Liver (tissue), 9 donors: ENCODE measurements around the gene RHEX. TPM values are rescaled to one million over a fixed set of nuclear protein-coding genes. Genes with fewer than 3 reads are reported as not detected.

ENCODE experiments used
- DNase-seq: peaks from one replicate; pipeline ENCODE4 v3.0.0-alpha.2; 2017; ENCODE audit warnings: low spot score
- H3K27ac ChIP-seq, 2 donors: one replicate each; pipeline ENCODE4 v1.7.0; 2013; ENCODE audit warnings: inconsistent platforms in 2 of 2, low read length in 2 of 2, control low read depth in 1 of 2, low read depth in 1 of 2, mild to moderate bottlenecking in 1 of 2
- H3K27me3 ChIP-seq, 4 donors: one replicate each; pipeline versions ENCODE4 v1.6.1 to v1.7.0; 2013; ENCODE audit warnings: low read length in 3 of 4, inconsistent platforms in 1 of 4, mild to moderate bottlenecking in 1 of 4, moderate library complexity in 1 of 4; ENCODE audit not compliant: control insufficient read depth in 4 of 4, insufficient read depth in 4 of 4
- H3K36me3 ChIP-seq, 4 donors: one replicate each; pipeline versions ENCODE4 v1.6.1 to v1.7.0; 2013; ENCODE audit warnings: low read length in 3 of 4, mild to moderate bottlenecking in 3 of 4, low read depth in 1 of 4, moderate library complexity in 1 of 4; ENCODE audit not compliant: control insufficient read depth in 4 of 4, insufficient read depth in 3 of 4
- H3K4me1 ChIP-seq, 4 donors: one replicate each; pipeline versions ENCODE4 v1.6.1 to v1.7.0; 2013; ENCODE audit warnings: low read length in 3 of 4, mild to moderate bottlenecking in 3 of 4, moderate library complexity in 1 of 4; ENCODE audit not compliant: control insufficient read depth in 4 of 4, insufficient read depth in 4 of 4
- H3K4me3 ChIP-seq, 3 donors: one replicate each; pipeline versions ENCODE4 v1.6.1 to v1.7.0; 2013; ENCODE audit warnings: low read length in 3 of 3, control low read depth in 1 of 3, low read depth in 1 of 3, mild to moderate bottlenecking in 1 of 3
- H3K9ac ChIP-seq, 2 donors: one replicate each; pipeline ENCODE4 v1.7.0; 2013; ENCODE audit warnings: low read length in 2 of 2, mild to moderate bottlenecking in 2 of 2, moderate library complexity in 2 of 2, control low read depth in 1 of 2, low read depth in 1 of 2
- H3K9me3 ChIP-seq, 4 donors: one replicate each; pipeline versions ENCODE4 v1.6.1 to v1.7.0; 2013; ENCODE audit warnings: low read length in 3 of 4; ENCODE audit not compliant: control insufficient read depth in 4 of 4
- EGR1 ChIP-seq, 2 donors: IDR thresholded peaks; 2 replicates each; pipeline ENCODE4 v1.6.1; 2016 to 2018; ENCODE audit warnings: antibody characterized with exemption in 2 of 2, low read depth in 2 of 2
- GABPA ChIP-seq, 2 donors: IDR thresholded peaks in 1 of 2; conservative IDR thresholded peaks in 1 of 2; 2 replicates each; pipeline ENCODE4 v1.6.1; 2016; ENCODE audit warnings: antibody characterized with exemption in 2 of 2, mild to moderate bottlenecking in 1 of 2, moderate library complexity in 1 of 2
- HNF4A ChIP-seq, 2 donors: conservative IDR thresholded peaks; 2 replicates each; pipeline ENCODE4 v1.6.1; 2016; ENCODE audit warnings: antibody characterized with exemption in 2 of 2, mild to moderate bottlenecking in 2 of 2
- HNF4G ChIP-seq: IDR thresholded peaks from 2 replicates; pipeline ENCODE4 v1.6.1; 2016; ENCODE audit warnings: antibody characterized with exemption
- JUND ChIP-seq, 2 donors: IDR thresholded peaks; 2 replicates each; pipeline ENCODE4 v1.6.1; 2016; ENCODE audit warnings: antibody characterized with exemption in 2 of 2
- RAD21 ChIP-seq, 2 donors: IDR thresholded peaks; 2 replicates each; pipeline ENCODE4 v1.6.1; 2016; ENCODE audit warnings: antibody characterized with exemption in 2 of 2, mild to moderate bottlenecking in 2 of 2
- RXRA ChIP-seq, 2 donors: IDR thresholded peaks; 2 replicates each; pipeline ENCODE4 v1.6.1; 2017 to 2018; ENCODE audit warnings: antibody characterized with exemption in 2 of 2, mild to moderate bottlenecking in 1 of 2
- SP1 ChIP-seq: IDR thresholded peaks from 2 replicates; pipeline ENCODE4 v1.6.1; 2018; ENCODE audit warnings: antibody characterized with exemption, mild to moderate bottlenecking
- TAF1 ChIP-seq: conservative IDR thresholded peaks from 2 replicates; pipeline ENCODE4 v1.6.1; 2016; ENCODE audit warnings: antibody characterized with exemption, mild to moderate bottlenecking
- YY1 ChIP-seq: IDR thresholded peaks from 2 replicates; pipeline ENCODE4 v1.6.1; 2016; ENCODE audit warnings: antibody characterized with exemption, mild to moderate bottlenecking
- WGBS: extraction: QIAGEN DNeasy Blood & Tissue Kit; methylation state at CpG from one replicate; pipeline ENCODE4 v1.1.7; 2013; 5-methylcytosine and 5-hydroxymethylcytosine counted together
- polyA plus RNA-seq, 2 donors: library from polyadenylated mRNA; stranded (reverse) in 1 of 2; unstranded in 1 of 2; fragments of 200-250 nt in 1 of 2; fragments of >200 nt in 1 of 2; fragmentation: Nextera tagmentation in 1 of 2; extraction: Ambion mirVana in 1 of 2; gene quantifications; one replicate each; pipeline versions ENCODE4 v1.2.1 to v1.2.3, GENCODE V29; 2013 to 2015
- total RNA-seq, 2 donors: library from RNA; depleted of rRNA; stranded (reverse); fragments of >200 nt; gene quantifications; one replicate each; pipeline ENCODE4 v1.2.3, GENCODE V29; 2014
- TF ChIP-seq, protein P1 (sequence below): IDR thresholded peaks from 2 replicates; pipeline ENCODE4 v1.6.1; 2016; ENCODE audit warnings: antibody characterized with exemption, mild to moderate bottlenecking
- TF ChIP-seq, protein P2 (sequence below): fragments of 150-350 bp; IDR thresholded peaks from 2 replicates; pipeline ENCODE4 v1.5.1; 2017; ENCODE audit warnings: improper control_type of control experiment, low read depth, low read length; ENCODE audit not compliant: missing input control
- TF ChIP-seq, protein P3 (sequence below): IDR thresholded peaks from 2 replicates; pipeline ENCODE4 v1.6.1; 2016; ENCODE audit warnings: antibody characterized with exemption
- TF ChIP-seq, protein P4 (sequence below): IDR thresholded peaks from 2 replicates; pipeline ENCODE4 v1.6.1; 2016; ENCODE audit warnings: antibody characterized with exemption
- donor health status: healthy.
- donor health status: healthy.
- donor health status: healthy.
- donor health status: healthy.
- donor health status: healthy.

The RHEX gene
- total and polyA plus RNA-seq, 4 donors, result 0.15 to 2.8 (median 0.47) TPM

DNA sequence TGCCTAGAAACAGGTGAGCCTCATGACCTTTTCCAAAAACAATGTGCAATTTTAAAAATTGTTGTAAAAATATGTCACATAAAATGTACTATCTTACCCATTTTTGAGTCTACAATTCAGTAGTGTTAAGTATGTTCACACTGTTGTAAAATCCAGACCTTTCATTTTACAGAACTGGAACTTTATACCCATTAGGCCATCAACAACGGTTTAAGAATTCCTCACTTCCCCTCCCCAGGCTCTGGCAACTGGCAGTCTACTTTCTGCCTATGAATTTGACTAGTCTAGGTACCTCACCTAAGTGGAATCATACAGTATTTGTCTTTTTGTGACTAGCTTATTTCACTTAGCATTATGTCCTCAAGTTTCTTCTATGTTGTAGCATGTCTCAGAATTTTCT, 37.9 kb upstream of the RHEX start:
- Histone ChIP-seq H3K4me1 (no peaks in the 10 kb centered on the region), H3K27ac (no peak overlapping the region), H3K4me3 (no peak overlapping the region), H3K9ac (no peak overlapping the region), H3K36me3 (no peaks in the 10 kb centered on the region), H3K9me3 (no peaks in the 10 kb centered on the region), H3K27me3 (no peaks in the 10 kb centered on the region)
- WGBS, result 72% methylated on average over 1 of the region's 1 CpG
- no peak for DNase-seq
- TF ChIP-seq RAD21 (IDR thresholded peaks at IDR 0.05) (no peak), HNF4G (no peak), JUND (IDR thresholded peaks at IDR 0.05) (no peak), TAF1 (no peak), GABPA (IDR thresholded peaks at IDR 0.05 in 1 of 2, conservative IDR thresholded peaks at IDR 0.05 in 1 of 2) (no peak), SP1 (no peak)
- TF ChIP-seq, protein P1, sequence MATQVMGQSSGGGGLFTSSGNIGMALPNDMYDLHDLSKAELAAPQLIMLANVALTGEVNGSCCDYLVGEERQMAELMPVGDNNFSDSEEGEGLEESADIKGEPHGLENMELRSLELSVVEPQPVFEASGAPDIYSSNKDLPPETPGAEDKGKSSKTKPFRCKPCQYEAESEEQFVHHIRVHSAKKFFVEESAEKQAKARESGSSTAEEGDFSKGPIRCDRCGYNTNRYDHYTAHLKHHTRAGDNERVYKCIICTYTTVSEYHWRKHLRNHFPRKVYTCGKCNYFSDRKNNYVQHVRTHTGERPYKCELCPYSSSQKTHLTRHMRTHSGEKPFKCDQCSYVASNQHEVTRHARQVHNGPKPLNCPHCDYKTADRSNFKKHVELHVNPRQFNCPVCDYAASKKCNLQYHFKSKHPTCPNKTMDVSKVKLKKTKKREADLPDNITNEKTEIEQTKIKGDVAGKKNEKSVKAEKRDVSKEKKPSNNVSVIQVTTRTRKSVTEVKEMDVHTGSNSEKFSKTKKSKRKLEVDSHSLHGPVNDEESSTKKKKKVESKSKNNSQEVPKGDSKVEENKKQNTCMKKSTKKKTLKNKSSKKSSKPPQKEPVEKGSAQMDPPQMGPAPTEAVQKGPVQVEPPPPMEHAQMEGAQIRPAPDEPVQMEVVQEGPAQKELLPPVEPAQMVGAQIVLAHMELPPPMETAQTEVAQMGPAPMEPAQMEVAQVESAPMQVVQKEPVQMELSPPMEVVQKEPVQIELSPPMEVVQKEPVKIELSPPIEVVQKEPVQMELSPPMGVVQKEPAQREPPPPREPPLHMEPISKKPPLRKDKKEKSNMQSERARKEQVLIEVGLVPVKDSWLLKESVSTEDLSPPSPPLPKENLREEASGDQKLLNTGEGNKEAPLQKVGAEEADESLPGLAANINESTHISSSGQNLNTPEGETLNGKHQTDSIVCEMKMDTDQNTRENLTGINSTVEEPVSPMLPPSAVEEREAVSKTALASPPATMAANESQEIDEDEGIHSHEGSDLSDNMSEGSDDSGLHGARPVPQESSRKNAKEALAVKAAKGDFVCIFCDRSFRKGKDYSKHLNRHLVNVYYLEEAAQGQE, result no peak
- TF ChIP-seq, protein P2, sequence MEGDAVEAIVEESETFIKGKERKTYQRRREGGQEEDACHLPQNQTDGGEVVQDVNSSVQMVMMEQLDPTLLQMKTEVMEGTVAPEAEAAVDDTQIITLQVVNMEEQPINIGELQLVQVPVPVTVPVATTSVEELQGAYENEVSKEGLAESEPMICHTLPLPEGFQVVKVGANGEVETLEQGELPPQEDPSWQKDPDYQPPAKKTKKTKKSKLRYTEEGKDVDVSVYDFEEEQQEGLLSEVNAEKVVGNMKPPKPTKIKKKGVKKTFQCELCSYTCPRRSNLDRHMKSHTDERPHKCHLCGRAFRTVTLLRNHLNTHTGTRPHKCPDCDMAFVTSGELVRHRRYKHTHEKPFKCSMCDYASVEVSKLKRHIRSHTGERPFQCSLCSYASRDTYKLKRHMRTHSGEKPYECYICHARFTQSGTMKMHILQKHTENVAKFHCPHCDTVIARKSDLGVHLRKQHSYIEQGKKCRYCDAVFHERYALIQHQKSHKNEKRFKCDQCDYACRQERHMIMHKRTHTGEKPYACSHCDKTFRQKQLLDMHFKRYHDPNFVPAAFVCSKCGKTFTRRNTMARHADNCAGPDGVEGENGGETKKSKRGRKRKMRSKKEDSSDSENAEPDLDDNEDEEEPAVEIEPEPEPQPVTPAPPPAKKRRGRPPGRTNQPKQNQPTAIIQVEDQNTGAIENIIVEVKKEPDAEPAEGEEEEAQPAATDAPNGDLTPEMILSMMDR, result no peak
- TF ChIP-seq, protein P3, sequence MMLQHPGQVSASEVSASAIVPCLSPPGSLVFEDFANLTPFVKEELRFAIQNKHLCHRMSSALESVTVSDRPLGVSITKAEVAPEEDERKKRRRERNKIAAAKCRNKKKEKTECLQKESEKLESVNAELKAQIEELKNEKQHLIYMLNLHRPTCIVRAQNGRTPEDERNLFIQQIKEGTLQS, result no peak

DNA sequence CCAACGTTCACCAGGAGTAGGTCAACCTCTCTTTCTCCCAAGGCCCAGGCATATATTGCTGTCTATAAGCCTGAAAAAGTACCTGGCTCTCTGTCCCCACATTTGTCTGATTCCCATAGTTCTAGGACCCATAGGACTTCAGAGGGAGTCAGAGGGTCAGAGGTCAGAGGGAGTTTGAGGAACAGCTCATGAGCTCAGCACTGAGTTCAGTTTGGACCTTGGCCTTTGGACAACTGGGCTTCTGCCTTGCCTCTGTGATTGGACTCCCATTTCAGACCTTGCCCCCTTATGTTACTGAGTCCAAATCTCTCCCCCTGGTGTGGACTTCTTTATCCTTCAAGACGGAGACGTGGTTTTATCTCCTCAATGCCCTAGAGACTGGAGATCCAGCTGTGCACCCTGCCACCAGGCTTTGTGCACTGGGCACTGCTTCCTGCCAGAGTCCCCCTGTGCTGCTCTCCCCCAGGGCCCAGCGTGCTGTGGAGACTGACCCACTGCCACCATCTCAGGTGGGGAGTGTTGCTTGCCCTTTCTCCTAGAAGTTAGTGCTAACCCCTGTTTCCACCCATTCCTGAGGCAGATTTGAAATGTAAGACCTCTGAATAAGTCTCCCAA, 32.5 kb upstream of the RHEX start:
- 95% methylated on average over 4 of the region's 4 CpGs for WGBS
- H3K36me3 ChIP-seq, result no peaks in the 10 kb centered on the region
- H3K9me3 ChIP-seq, result no peaks in the 10 kb centered on the region
- H3K4me1 ChIP-seq, result peaks cover 0 to 4% (median 0%) of the 10 kb centered on the region in 4 donors
- H3K4me3 ChIP-seq, result no peak overlapping the region
- no peak overlapping the region for H3K9ac ChIP-seq
- no peak overlapping the region for H3K27ac ChIP-seq
- DNase-seq, result no peak
- H3K27me3 ChIP-seq, result no peaks in the 10 kb centered on the region
- TF ChIP-seq TAF1 (no peak), YY1 (no peak), RXRA (IDR thresholded peaks at IDR 0.05) (peak in 1 of 2 donors; percentile 39), HNF4A (conservative IDR thresholded peaks at IDR 0.05) (peak; percentile 64 to 89), EGR1 (IDR thresholded peaks at IDR 0.05; ENCODE audit: low read depth in 2 of 2) (no peak)
- TF ChIP-seq, protein P4, sequence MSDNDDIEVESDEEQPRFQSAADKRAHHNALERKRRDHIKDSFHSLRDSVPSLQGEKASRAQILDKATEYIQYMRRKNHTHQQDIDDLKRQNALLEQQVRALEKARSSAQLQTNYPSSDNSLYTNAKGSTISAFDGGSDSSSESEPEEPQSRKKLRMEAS, result no peak
- TF ChIP-seq, protein P2, result no peak
